Tibial nerve (tissue), 4 donors: Measurements from ENCODE around the gene MATN1.

ENCODE experiments used
- EP300 ChIP-seq, 2 donors: sonication (generic); formaldehyde crosslinking; IDR thresholded peaks; one replicate each; pipeline ENCODE4 v1.6.1; 2017; ENCODE audit warnings: antibody characterized with exemption in 2 of 2, mild to moderate bottlenecking in 1 of 2
- POLR2A ChIP-seq, 2 donors: fragments of 450-650 bp; IDR thresholded peaks; one replicate each; pipeline ENCODE4 v1.6.1; 2017; ENCODE audit warnings: antibody characterized with exemption in 2 of 2, mild to moderate bottlenecking in 2 of 2, moderate library complexity in 2 of 2
- TF ChIP-seq, protein P1 (sequence below), 5 experiments: fragments of 200-600 bp in 3 of 5; fragments of 450-650 bp in 2 of 5; sonication (generic) in 3 of 5; IDR thresholded peaks; one replicate each; pipeline ENCODE4 v1.5.1; 2016 to 2019; ENCODE audit warnings: antibody characterized with exemption in 5 of 5, mild to moderate bottlenecking in 3 of 5, moderate library complexity in 2 of 5

DNA sequence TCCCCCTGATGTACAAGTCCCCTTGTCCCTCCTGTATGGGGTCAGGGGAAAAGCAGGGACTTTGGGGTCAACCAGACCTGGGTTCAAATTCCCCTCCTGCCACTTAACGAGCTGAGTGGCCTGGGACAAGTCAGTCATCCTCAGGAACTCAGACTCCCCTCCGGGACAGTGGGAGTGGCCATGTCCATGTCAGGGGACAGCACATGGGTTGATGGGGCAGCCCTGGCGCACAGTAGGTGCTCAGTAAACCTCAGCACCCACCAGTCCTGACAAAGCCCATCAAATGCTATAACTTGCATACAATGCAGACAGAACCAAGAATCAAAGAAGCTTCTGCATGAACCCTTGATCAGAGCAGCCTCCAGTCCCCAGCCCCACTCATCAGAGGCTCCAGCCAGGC lies 30.0 kb downstream of the MATN1 start:
- TF ChIP-seq EP300 (IDR thresholded peaks at IDR 0.05) = no peak
- TF ChIP-seq, protein P1, sequence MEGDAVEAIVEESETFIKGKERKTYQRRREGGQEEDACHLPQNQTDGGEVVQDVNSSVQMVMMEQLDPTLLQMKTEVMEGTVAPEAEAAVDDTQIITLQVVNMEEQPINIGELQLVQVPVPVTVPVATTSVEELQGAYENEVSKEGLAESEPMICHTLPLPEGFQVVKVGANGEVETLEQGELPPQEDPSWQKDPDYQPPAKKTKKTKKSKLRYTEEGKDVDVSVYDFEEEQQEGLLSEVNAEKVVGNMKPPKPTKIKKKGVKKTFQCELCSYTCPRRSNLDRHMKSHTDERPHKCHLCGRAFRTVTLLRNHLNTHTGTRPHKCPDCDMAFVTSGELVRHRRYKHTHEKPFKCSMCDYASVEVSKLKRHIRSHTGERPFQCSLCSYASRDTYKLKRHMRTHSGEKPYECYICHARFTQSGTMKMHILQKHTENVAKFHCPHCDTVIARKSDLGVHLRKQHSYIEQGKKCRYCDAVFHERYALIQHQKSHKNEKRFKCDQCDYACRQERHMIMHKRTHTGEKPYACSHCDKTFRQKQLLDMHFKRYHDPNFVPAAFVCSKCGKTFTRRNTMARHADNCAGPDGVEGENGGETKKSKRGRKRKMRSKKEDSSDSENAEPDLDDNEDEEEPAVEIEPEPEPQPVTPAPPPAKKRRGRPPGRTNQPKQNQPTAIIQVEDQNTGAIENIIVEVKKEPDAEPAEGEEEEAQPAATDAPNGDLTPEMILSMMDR (IDR thresholded peaks at IDR 0.05) = no peak
- no peak for TF ChIP-seq POLR2A (IDR thresholded peaks at IDR 0.05)
